Measurements from ENCODE around the gene SMAD6. TPM values are rescaled to one million over a fixed set of nuclear protein-coding genes. Genes with fewer than 3 reads are reported as not detected.
A peak's percentile ranks its signal among the peaks of the same experiment; 100 is the strongest.
"Not testable (repeated sequence)": the region's sequence is repeated elsewhere in the genome, so short reads cannot be mapped to it uniquely, and the experiment has no call there.

SMAD6 gene
- total RNA-seq, 1 donor from 2014 or later, result 16.2 TPM

DNA sequence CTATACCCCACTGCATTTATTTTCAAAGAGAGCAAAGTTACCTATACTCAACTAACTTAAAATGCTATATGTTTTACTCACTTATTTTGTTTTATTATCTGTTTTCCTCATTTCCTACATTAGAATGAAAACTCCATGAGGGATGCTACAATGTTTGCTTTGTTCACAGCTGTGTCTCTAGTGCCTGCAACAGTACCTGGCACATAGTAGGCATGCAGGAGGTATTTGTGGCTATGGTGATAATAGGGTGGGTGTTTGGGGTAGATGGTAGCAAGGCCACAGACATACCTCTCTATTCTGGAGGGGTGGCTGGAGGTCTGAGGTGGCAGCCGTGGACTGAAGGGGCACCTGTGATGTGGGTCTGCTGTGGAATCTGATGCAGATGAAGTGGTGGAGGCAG lies 24.7 kb upstream of the SMAD6 start:
- DNase-seq, result no peak

- no peak for DNase-seq
Measured at GRCh38 chr15:66679061-66679656, 22.9 kb upstream of the SMAD6 start.

DNA sequence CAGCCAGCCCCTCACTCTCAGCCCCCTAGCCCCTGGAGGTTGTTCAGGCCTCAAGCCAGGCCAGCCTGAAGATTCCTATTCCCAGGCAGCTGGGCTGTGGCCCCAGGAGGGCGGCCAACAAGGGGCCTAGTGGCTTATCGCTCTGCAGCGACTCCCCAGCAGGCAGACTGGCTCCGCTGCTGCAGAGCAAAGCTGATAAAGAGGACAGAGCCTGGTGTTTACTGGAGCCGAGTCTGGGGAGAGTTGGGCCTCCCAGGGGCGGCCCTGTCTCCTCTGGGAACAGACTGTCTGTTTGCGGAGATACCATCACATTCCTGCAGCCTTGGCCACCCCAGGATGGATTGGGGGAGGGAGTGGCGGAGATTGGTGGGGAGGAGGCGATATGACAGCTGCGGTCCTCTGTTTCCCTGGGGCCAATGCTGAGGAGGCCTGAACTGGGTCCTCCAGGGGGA lies 22.4 kb upstream of the SMAD6 start:
- no peak for DNase-seq

GRCh38 chr15:66680502-66680901 lies 21.5 kb upstream of the SMAD6 start:
- DNase-seq, result no peak

GRCh38 chr15:66681395-66681794 lies 20.6 kb upstream of the SMAD6 start:
- no peak for DNase-seq

DNA sequence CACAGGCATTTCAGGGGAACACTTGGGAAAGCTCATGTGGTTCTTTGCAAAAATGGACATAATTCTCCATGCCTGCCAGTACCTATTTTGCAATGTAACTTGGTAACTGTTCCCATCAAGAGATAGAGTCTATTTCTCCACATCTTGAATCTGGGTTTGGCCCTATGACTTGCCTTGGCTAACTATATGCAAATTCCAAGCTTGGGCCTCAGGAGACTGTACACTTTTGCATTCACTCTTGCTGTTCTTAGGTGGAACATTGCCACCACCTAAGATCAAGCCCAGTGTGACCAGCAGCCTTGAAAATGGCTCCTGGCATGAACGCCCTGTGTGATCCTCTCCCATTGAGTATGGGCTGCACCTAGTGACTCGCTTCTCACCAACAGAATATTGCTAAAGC lies 19.8 kb upstream of the SMAD6 start:
- no peak for DNase-seq

DNA sequence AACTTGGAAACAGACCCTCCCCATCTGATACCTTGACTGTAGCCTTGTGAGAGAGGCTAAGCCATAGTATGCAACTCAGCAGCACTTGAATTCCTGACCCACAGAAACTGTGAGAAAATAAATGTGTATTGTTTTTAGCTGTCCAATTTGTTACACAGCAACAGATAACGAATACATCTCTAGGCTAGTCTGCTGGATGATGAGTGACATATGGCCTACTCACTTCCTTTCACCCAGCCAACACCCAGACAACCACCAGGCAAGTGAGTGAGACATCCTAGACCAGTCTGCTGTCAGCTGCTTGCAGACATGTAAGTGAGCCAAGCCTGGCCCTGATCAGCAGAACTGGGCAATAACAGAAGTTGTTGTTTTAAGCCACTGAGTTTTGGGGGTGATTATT lies 19.2 kb upstream of the SMAD6 start:
- DNase-seq, result no peak

DNA sequence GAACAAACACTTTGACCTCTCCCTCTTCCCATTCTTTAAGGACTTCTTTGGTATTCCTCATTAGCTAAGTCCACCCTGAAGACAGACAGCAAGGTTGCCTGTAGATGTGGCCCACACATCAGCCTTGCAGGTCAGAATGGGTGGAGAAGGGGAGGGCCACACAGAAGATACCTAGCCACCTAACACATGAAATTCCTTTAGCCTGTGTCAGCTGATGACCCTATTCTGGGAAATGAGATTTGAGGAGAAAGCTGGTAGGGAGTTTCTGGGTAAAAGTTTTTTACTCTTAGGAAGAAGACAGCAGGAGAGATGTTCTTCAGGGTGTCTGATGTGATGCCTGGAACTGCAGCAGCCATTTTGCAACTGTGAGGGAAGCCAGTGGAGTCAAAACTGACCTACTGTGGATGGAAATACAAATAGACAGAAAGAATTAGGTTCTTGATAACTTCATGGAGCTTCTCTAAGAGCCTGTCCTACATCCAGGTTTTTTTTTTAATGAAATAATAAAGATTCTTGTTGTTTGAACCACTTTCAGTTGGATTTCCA lies 17.8 kb upstream of the SMAD6 start:
- no peak for DNase-seq

- DNase-seq, result no peak
Measured at GRCh38 chr15:66685638-66686150, 16.3 kb upstream of the SMAD6 start.

DNA sequence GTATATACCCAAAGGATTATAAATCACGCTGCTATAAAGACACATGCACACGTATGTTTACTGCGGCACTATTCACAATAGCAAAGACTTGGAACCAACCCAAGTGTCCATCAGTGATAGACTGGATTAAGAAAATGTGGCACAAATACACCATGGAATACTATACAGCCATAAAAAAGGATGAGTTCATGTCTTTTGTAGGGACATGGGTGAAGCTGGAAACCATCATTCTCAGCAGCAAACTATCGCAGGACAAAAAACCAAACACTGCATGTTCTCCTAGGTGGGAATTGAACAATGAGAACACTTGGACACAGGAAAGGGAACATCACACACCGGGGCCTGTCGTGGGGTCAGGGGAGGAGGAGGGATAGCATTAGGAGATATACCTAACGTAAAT lies 11.1 kb upstream of the SMAD6 start:
- DNase-seq, result not testable (repeated sequence)

DNA sequence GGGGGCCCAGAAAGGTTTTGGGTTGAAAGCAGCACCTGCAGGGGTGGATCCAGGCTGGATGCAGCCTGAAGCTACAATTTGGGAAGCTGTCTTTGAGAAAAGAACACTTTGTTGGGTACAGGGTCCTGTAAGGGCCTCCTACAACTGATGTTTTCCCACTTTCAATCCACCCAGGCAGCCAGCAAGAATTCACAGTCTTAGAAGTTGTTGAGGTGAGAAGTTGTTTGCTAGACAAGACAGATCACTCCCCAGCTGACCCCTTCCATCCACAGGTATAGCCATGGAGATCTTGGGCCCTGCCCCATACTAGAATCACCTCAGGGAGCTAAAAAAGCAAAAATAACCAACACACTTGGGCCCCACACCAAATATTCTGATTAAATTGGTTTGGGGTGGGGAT lies 10.3 kb upstream of the SMAD6 start:
- no peak for DNase-seq

GRCh38 chr15:66692391-66692790 lies 9.6 kb upstream of the SMAD6 start:
- DNase-seq, result no peak

- no peak for DNase-seq
Measured at GRCh38 chr15:66692808-66693596, 9.0 kb upstream of the SMAD6 start.

DNA sequence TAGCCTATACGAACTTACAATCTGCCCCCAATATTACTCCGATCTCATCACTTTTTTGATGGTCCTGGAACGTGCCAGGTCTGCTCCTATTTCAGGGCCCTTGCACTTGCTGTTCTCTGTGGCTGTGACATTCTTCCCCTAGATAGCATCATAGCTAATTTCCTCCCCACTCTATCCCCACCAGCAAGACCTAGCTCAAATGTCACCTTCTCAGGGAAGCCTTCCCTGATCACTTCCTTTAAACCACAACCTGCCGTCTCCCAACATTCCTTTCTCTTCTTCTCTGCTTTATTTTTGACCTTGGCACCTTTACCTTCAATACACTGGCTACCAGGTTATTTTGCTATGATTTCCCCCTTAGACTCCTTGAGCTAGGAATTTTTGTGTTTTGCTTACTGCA lies 5.3 kb upstream of the SMAD6 start:
- DNase-seq, result no peak

GRCh38 chr15:66698318-66698961 lies 3.6 kb upstream of the SMAD6 start:
- DNase-seq, result no peak

DNA sequence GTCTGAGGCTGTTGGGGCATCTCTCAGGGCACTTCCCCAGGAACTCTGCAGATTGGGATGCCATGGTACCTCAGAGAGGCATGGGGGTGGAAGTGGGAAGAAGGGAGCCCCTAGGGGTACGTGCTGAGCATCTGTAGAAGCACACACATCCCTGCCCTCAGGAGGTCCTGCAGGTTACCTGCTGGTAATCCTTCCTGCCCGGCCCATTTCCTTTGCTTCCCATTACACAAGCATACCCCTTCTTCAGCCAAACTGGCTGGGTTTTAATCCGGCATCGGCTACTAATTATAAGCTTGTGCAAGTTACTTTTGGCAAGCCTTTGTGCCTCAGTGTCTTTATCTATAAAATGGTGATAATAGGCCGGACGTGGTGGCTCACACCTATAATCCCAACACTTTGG lies 3.1 kb upstream of the SMAD6 start:
- no peak for DNase-seq

DNA sequence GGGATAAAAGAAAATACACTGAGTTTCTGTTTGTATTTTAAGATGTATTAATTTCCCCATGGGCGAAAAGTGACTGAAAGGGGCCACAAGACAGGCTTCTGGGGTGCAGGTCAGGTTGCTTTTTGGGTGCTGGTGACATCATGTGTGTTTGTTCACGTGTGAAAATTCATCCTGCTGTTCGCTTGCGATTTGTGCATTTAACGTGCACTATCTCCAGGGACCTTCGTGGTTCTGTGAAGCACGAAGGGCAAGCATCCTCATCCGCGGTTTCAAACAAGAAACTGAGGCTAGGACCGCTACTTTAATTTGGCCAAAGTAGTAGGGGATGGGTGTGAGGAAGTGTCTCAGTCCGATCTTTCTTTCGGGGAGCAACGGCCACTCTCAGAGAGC lies 1.6 kb upstream of the SMAD6 start:
- no peak for DNase-seq

GRCh38 chr15:66700802-66701421 lies 1.1 kb upstream of the SMAD6 start:
- DNase-seq, result peak; percentile 90

GRCh38 chr15:66701422-66702034 lies 508 bp upstream of the SMAD6 start:
- DNase-seq, result peak; percentile 80

- DNase-seq, result no peak
Measured at GRCh38 chr15:66702787-66703539, 927 bp downstream of the SMAD6 start.

DNA sequence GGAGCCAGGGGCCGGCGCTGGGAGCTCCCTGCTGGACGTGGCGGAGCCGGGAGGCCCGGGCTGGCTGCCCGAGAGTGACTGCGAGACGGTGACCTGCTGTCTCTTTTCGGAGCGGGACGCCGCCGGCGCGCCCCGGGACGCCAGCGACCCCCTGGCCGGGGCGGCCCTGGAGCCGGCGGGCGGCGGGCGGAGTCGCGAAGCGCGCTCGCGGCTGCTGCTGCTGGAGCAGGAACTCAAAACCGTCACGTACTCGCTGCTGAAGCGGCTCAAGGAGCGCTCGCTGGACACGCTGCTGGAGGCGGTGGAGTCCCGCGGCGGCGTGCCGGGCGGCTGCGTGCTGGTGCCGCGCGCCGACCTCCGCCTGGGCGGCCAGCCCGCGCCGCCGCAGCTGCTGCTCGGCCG lies 1.5 kb downstream of the SMAD6 start:
- DNase-seq, result no peak

Measured in skin of body (tissue), 2 donors.